NCI-H2171 treated with DMSO at 0.1 percent for 48 hours (cell line): ENCODE data around the gene TAOK1.

Experiments used
- DNase-seq: peaks from one replicate; lab custom pipeline; 2025; lab: John Stamatoyannopoulos, UW

Gene TAOK1

GRCh38 chr17:29571486-29571882 is 181.3 kb downstream of the TAOK1 start:
- DNase-seq, result no peak

GRCh38 chr17:29571883-29572681 is 181.9 kb downstream of the TAOK1 start:
- no peak for DNase-seq

- no peak for DNase-seq
Measured at GRCh38 chr17:29572691-29573557, 182.8 kb downstream of the TAOK1 start.

- no peak for DNase-seq
Measured at GRCh38 chr17:29573558-29573869, 183.4 kb downstream of the TAOK1 start.

GRCh38 chr17:29573871-29574731 is 183.9 kb downstream of the TAOK1 start:
- no peak for DNase-seq

- DNase-seq, result no peak
Measured at GRCh38 chr17:29574732-29575510, 184.8 kb downstream of the TAOK1 start.

GRCh38 chr17:29575511-29576213 is 185.5 kb downstream of the TAOK1 start:
- no peak for DNase-seq

- DNase-seq, result no peak
Measured at GRCh38 chr17:29576214-29577000, 186.2 kb downstream of the TAOK1 start.

- no peak for DNase-seq
Measured at GRCh38 chr17:29577001-29577370, 186.8 kb downstream of the TAOK1 start.

- DNase-seq, result no peak
Measured at GRCh38 chr17:29577385-29578211, 187.4 kb downstream of the TAOK1 start.

- no peak for DNase-seq
Measured at GRCh38 chr17:29578626-29579485, 188.7 kb downstream of the TAOK1 start.

- peak; percentile 86 for DNase-seq
Measured at GRCh38 chr17:29579866-29580771, 190.0 kb downstream of the TAOK1 start.

GRCh38 chr17:29581583-29582253 is 191.6 kb downstream of the TAOK1 start:
- peak; percentile 71 for DNase-seq

- DNase-seq, result peak; percentile 55
Measured at GRCh38 chr17:29582254-29582765, 192.1 kb downstream of the TAOK1 start.

- no peak for DNase-seq
Measured at GRCh38 chr17:29582772-29583171, 192.6 kb downstream of the TAOK1 start.
